ENCODE data around the gene AMZ1. TPM values are rescaled to one million over a fixed set of nuclear protein-coding genes. Genes with fewer than 3 reads are reported as not detected.

Gene AMZ1
- total RNA-seq, 1 donor from 2014 or later = not detected

GRCh38 chr7:2645274-2645868 is 42.6 kb upstream of the AMZ1 start:
- no peak overlapping the region for H3K4me3 ChIP-seq
- H3K27ac ChIP-seq = no peak overlapping the region
- no peak for DNase-seq (ENCODE audit: low spot score in 2 of 2)
- no peaks in the 10 kb centered on the region for H3K9me3 ChIP-seq
- H3K36me3 ChIP-seq = peaks cover 28 to 34% of the 10 kb centered on the region in 2 donors
- TF ChIP-seq CTCF (IDR thresholded peaks at IDR 0.05) = no peak
- peaks cover 11 to 16% of the 10 kb centered on the region in 2 donors for H3K4me1 ChIP-seq
- H3K27me3 ChIP-seq = no peaks in the 10 kb centered on the region
- intact Hi-C loops (cut with DNase I) = loop anchor here (10.0 kb wide), 1 partner anchor 161 kb away; no protein-coding TSS in a partner anchor

DNA sequence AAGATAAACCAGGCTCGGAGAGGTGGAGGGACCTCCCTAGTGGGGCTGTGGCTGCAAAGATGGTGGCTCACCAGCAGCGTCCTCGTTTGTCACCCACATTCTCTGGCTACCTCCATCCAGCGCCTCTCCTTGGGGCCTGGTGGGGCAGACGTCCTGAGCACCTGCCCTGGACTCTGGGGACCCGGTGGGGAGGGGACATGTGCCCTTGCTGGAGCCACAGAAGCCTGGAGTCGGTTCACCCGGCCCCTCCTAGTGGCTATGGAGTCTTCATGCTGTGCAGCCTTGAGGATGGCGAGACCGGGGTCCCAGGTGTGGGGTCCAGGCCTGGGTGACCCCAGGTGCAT is 41.7 kb upstream of the AMZ1 start:
- Histone ChIP-seq H3K4me1 (peaks cover 4 to 6% of the 10 kb centered on the region in 2 donors), H3K4me3 (no peak overlapping the region), H3K9me3 (no peaks in the 10 kb centered on the region), H3K36me3 (peaks cover 30 to 37% of the 10 kb centered on the region in 2 donors), H3K27ac (no peak overlapping the region), H3K27me3 (no peaks in the 10 kb centered on the region)
- no peak for DNase-seq (ENCODE audit: low spot score in 2 of 2)
- intact Hi-C loops (cut with DNase I) = loop anchor here (10.0 kb wide), 1 partner anchor 162 kb away; no protein-coding TSS in a partner anchor
- TF ChIP-seq CTCF (IDR thresholded peaks at IDR 0.05) = no peak

- no peak for TF ChIP-seq CTCF (IDR thresholded peaks at IDR 0.05)
- peaks cover 36 to 42% of the 10 kb centered on the region in 2 donors for H3K36me3 ChIP-seq
- intact Hi-C loops (cut with DNase I) = loop anchor here (10.0 kb wide), 1 partner anchor 162 kb away; no protein-coding TSS in a partner anchor
- H3K4me1 ChIP-seq = peaks cover 1 to 3% of the 10 kb centered on the region in 2 donors
- H3K27ac ChIP-seq = no peak overlapping the region
- H3K27me3 ChIP-seq = no peaks in the 10 kb centered on the region
- no peak for DNase-seq (ENCODE audit: low spot score in 2 of 2)
- no peak overlapping the region for H3K4me3 ChIP-seq
- H3K9me3 ChIP-seq = no peaks in the 10 kb centered on the region
Observed at GRCh38 chr7:2646680-2647571, 41.1 kb upstream of the AMZ1 start.

DNA sequence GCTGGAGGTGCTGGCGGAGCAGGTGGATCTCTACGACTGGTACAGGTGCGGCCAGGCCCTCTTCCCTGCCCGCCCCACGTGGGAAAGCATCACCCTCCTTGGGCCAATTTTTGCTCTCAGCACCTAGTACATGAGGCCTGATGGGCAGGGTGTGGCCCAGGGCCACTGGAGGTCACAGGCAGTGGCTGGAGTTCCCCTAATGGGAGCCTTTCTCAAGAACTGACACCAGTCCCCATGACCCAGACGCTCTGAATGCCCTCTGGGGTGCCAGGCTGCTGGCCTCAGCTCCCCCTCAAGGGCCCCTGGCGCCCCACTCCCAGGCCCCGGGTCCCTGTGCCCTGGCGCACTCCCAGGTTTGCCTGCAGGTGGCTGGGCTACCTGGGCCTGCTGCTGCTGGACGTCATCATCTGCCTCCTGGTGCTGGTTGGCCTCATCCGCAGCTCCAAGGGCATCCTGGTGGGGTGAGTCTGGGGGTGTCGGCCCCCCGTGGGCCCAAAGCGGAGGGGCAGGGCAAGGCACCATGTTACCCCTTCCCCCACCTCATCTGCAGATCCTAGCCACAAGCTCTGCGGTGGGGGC is 40.3 kb upstream of the AMZ1 start:
- no peak overlapping the region for H3K4me3 ChIP-seq
- H3K36me3 ChIP-seq = peaks cover 42 to 46% of the 10 kb centered on the region in 2 donors
- intact Hi-C loops (cut with DNase I) = loop anchor here (10.0 kb wide), 1 partner anchor 163 kb away; no protein-coding TSS in a partner anchor
- no peak for TF ChIP-seq CTCF (IDR thresholded peaks at IDR 0.05)
- H3K9me3 ChIP-seq = no peaks in the 10 kb centered on the region
- no peaks in the 10 kb centered on the region for H3K4me1 ChIP-seq
- no peak overlapping the region for H3K27ac ChIP-seq
- no peaks in the 10 kb centered on the region for H3K27me3 ChIP-seq
- no peak for DNase-seq (ENCODE audit: low spot score in 2 of 2)

DNA sequence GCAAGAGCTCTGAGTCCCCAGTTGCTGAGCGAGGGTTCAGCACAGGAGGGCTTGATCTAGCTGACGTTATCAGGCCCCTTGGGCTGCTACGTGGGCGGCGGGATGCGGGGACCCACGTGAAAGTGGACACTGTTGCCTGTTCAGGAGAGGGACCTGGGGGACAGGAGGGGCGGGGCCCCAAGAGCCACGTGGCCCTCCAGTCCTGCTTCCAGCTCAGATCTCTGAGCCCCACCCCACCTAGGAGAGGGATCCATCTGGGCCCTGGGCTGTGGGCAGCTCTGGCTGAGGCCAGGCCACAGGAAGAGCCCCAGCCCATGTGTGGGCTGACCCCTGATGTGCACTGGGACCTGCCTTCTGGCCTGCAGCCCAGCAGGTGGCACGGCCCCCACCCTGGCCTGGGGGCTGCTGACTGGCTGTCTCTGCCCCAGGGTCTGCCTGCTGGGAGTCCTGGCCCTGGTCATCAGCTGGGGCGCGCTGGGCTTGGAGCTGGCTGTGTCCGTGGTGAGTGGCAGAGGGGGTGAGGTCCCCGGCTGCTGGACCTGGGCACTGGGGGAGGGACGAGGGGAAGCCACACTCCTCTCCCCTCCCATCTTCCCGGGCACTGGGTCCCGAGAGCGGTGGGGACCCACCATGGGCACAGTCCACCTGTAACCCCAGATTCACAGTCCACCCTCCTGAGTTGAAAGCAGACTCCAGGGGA is 38.7 kb upstream of the AMZ1 start:
- no peaks in the 10 kb centered on the region for H3K27me3 ChIP-seq
- no peak for DNase-seq (ENCODE audit: low spot score in 2 of 2)
- H3K27ac ChIP-seq = no peak overlapping the region
- TF ChIP-seq CTCF (IDR thresholded peaks at IDR 0.05) = no peak
- H3K9me3 ChIP-seq = no peaks in the 10 kb centered on the region
- H3K4me3 ChIP-seq = no peak overlapping the region
- peaks cover 44 to 50% of the 10 kb centered on the region in 2 donors for H3K36me3 ChIP-seq
- no peaks in the 10 kb centered on the region for H3K4me1 ChIP-seq
- intact Hi-C loops (cut with DNase I) = loop anchor here (10.0 kb wide), 1 partner anchor 164 kb away; no protein-coding TSS in a partner anchor
